SU-DHL-6 (cell line): ENCODE data around the gene GBX2.

Experiments
- H2AFZ ChIP-seq: fragments of 200-600 bp; sonication (generic); 2 replicates; pipeline ENCODE4 v1.6.1; 2014; ENCODE audit warnings: low read depth, mild to moderate bottlenecking, moderate library complexity, mixed read lengths, antibody characterized with exemption, low read length; ENCODE audit not compliant: severe bottlenecking
- H3F3A ChIP-seq: fragments of 200-600 bp; shearing (Covaris generic); 2 replicates; pipeline ENCODE4 v1.6.0; 2016; ENCODE audit warnings: antibody characterized with exemption, mild to moderate bottlenecking; ENCODE audit not compliant: insufficient read depth
- H3K27ac ChIP-seq: fragments of 200-600 bp; sonication (generic); 2 replicates; pipeline ENCODE4 v1.5.1; 2016; ENCODE audit warnings: low read depth, mild to moderate bottlenecking, low read length, moderate library complexity, mixed read lengths
- H3K27me3 ChIP-seq: fragments of 200-600 bp; sonication (generic), shearing (Covaris generic); 2 replicates; pipeline ENCODE4 v1.6.0; 2014; ENCODE audit warnings: mild to moderate bottlenecking, low read length
- H3K36me3 ChIP-seq: fragments of 200-600 bp; sonication (generic); 2 replicates; pipeline ENCODE4 v1.6.1; 2014; ENCODE audit warnings: mild to moderate bottlenecking, low read length, mixed read lengths
- H3K4me2 ChIP-seq: fragments of 300-600, 200-600 bp; shearing (Covaris generic), sonication (generic); 2 replicates; pipeline ENCODE4 v1.6.0; 2014; ENCODE audit warnings: low read length, low read depth, mild to moderate bottlenecking; ENCODE audit not compliant: poor library complexity, severe bottlenecking
- H3K4me3 ChIP-seq: fragments of 200-600 bp; sonication (generic); 2 replicates; pipeline ENCODE4 v1.5.1; 2014; ENCODE audit warnings: antibody characterized with exemption, low read length, mild to moderate bottlenecking, mixed read lengths; ENCODE audit not compliant: insufficient read depth, poor library complexity, severe bottlenecking
- H3K79me2 ChIP-seq: fragments of 200-600 bp; sonication (generic); 2 replicates; pipeline ENCODE4 v1.6.1; 2014; ENCODE audit warnings: mild to moderate bottlenecking, low read length, moderate library complexity; ENCODE audit not compliant: insufficient read depth
- H3K9ac ChIP-seq: fragments of 200-600 bp; sonication (generic); 2 replicates; pipeline ENCODE4 v1.7.0; 2014; ENCODE audit warnings: mild to moderate bottlenecking, low read length
- H3K9me2 ChIP-seq: fragments of 200-600 bp; sonication (generic); replicated peaks from 2 replicates; pipeline ENCODE4 v1.6.1; 2014; ENCODE audit warnings: low read length; ENCODE audit not compliant: insufficient read depth
- H3K9me3 ChIP-seq: fragments of 200-600 bp; sonication (generic); 2 replicates; pipeline ENCODE4 v1.6.1; 2014; ENCODE audit warnings: low read length, mixed read lengths; ENCODE audit not compliant: insufficient read depth
- H4K20me1 ChIP-seq: fragments of 200-600 bp; sonication (generic); 2 replicates; pipeline ENCODE4 v1.6.1; 2014; ENCODE audit warnings: low read depth, mild to moderate bottlenecking, antibody characterized with exemption, low read length, moderate library complexity, mixed read lengths
- CTCF ChIP-seq: fragments of 200-600 bp; sonication (generic); IDR thresholded peaks from one replicate; pipeline ENCODE4 v1.5.1; 2017; ENCODE audit warnings: antibody characterized with exemption, mild to moderate bottlenecking, low read length, moderate library complexity; ENCODE audit not compliant: insufficient read depth, poor library complexity, severe bottlenecking
- EZH2phosphoT487 ChIP-seq: fragments of 200-600 bp; sonication (generic), shearing (Covaris generic); conservative IDR thresholded peaks from 2 replicates; pipeline ENCODE4 v1.6.1; 2018; ENCODE audit warnings: mild to moderate bottlenecking, antibody characterized with exemption, low read length, moderate library complexity, mixed read lengths

Gene GBX2

GRCh38 chr2:236128321-236128720 is 39.9 kb downstream of the GBX2 start:
- Histone ChIP-seq H3K4me3 (no peak overlapping the region), H3K79me2 (no peaks in the 10 kb centered on the region), H3K27me3 (no peaks in the 10 kb centered on the region), H2AFZ (no peak overlapping the region), H3F3A (no peaks in the 10 kb centered on the region), H3K36me3 (no peaks in the 10 kb centered on the region), H3K27ac (no peak overlapping the region), H3K9me2 (no peaks in the 10 kb centered on the region), H4K20me1 (no peaks in the 10 kb centered on the region), H3K9ac (no peak overlapping the region), H3K9me3 (no peaks in the 10 kb centered on the region), H3K4me2 (no peak overlapping the region)
- TF ChIP-seq EZH2phosphoT487 (no peak), CTCF (no peak)

- Histone ChIP-seq H3K9me3 (no peaks in the 10 kb centered on the region), H3K9me2 (no peaks in the 10 kb centered on the region), H3K27me3 (no peaks in the 10 kb centered on the region), H3K4me3 (no peak overlapping the region), H2AFZ (no peak overlapping the region), H4K20me1 (no peaks in the 10 kb centered on the region), H3K9ac (no peak overlapping the region), H3K36me3 (no peaks in the 10 kb centered on the region), H3K79me2 (no peaks in the 10 kb centered on the region), H3K27ac (no peak overlapping the region), H3F3A (no peaks in the 10 kb centered on the region), H3K4me2 (no peak overlapping the region)
- no peak for TF ChIP-seq CTCF
- TF ChIP-seq EZH2phosphoT487 = no peak
Measured at GRCh38 chr2:236127010-236127409, 41.2 kb downstream of the GBX2 start.

- Histone ChIP-seq H3K9me3 (no peaks in the 10 kb centered on the region), H3K27me3 (no peaks in the 10 kb centered on the region), H2AFZ (no peak overlapping the region), H3K36me3 (no peaks in the 10 kb centered on the region), H3K9me2 (no peaks in the 10 kb centered on the region), H3K4me3 (no peak overlapping the region), H3F3A (no peaks in the 10 kb centered on the region), H3K4me2 (no peak overlapping the region), H3K9ac (no peak overlapping the region), H4K20me1 (no peaks in the 10 kb centered on the region), H3K27ac (no peak overlapping the region), H3K79me2 (no peaks in the 10 kb centered on the region)
- TF ChIP-seq EZH2phosphoT487 = no peak
- no peak for TF ChIP-seq CTCF
Measured at GRCh38 chr2:236125541-236125940, 42.6 kb downstream of the GBX2 start.
